Body of pancreas (tissue), 4 donors: ENCODE measurements around the gene TMTC2.

Experiments
- POLR2A ChIP-seq, 3 donors: fragments of 450-650 bp; IDR thresholded peaks; one replicate each; pipeline ENCODE4 v1.6.1; 2016; ENCODE audit warnings: antibody characterized with exemption in 3 of 3, mild to moderate bottlenecking in 2 of 3
- TF ChIP-seq, protein P1 (sequence below), 7 experiments: fragments of 450-650 bp in 4 of 7; fragments of 200-600 bp in 3 of 7; sonication (generic) in 3 of 7; IDR thresholded peaks; one replicate each; pipeline ENCODE4 v1.5.1; 2016 to 2019; ENCODE audit warnings: antibody characterized with exemption in 7 of 7

- TF ChIP-seq POLR2A (IDR thresholded peaks at IDR 0.05), result no peak
- TF ChIP-seq, protein P1, sequence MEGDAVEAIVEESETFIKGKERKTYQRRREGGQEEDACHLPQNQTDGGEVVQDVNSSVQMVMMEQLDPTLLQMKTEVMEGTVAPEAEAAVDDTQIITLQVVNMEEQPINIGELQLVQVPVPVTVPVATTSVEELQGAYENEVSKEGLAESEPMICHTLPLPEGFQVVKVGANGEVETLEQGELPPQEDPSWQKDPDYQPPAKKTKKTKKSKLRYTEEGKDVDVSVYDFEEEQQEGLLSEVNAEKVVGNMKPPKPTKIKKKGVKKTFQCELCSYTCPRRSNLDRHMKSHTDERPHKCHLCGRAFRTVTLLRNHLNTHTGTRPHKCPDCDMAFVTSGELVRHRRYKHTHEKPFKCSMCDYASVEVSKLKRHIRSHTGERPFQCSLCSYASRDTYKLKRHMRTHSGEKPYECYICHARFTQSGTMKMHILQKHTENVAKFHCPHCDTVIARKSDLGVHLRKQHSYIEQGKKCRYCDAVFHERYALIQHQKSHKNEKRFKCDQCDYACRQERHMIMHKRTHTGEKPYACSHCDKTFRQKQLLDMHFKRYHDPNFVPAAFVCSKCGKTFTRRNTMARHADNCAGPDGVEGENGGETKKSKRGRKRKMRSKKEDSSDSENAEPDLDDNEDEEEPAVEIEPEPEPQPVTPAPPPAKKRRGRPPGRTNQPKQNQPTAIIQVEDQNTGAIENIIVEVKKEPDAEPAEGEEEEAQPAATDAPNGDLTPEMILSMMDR (IDR thresholded peaks at IDR 0.05), result no peak
Observed at GRCh38 chr12:83049306-83049705, 362.6 kb downstream of the TMTC2 start.
